GM21619 (cell line): ENCODE measurements around the gene NDUFAB1.
"Not testable (repeated sequence)": the region's sequence is repeated elsewhere in the genome, so short reads cannot be mapped to it uniquely, and the experiment has no call there.

Source experiments
- ATAC-seq: cut with Tn5 transposase; IDR thresholded peaks from one replicate; pipeline ENCODE4 v1.9.1; 2021; ENCODE audit not compliant: unreplicated experiment

NDUFAB1 gene

DNA sequence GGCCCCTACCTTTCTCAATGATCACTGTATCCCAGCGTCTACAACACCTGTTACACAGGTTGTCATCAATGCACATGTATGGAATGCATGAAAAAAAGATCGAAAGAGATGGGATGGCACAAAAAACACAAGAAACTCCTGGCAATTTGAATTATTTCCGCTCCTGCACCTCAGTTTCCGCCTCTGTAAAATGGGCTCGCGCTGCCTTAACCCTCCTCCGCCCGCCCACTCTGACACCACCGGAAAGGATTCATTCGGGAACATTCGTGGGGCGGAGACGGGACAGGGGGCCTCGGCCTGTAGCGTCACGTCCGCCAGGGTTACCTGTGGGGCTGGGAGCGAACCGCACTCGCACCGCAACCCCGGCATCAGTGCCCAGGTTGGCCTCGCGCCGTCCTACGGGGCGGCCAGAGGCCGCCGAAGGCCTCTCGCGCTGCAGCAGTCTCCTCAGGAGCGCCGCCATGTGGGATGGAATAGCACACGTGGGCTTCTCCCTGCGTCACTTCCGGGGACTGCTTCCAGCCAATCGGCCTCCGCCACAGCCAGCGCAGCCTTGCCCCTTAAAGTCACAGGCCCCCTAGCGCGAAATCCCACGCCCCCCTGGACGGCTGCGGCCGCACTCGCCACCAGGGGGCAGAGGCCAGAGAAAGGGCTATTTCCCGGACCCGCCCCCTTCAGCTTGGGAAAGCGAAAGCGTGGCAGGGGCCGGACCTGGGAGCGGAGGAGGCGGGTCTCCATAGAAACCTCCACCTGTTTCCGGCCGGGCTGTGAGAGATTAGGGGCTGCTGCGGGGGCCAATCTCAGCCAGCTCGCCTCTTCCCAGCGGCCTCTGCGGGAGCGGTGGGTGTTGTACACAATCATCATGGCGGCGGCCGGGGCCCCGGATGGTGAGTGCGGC, 39.0 kb downstream of the NDUFAB1 start, which contains the start of the genes EARS2 and UBFD1:
Gene EARS2 (minus strand): TSS at position 470 of the 898 bp plus-strand sequence. CDS start 7 bp downstream, at position 463.
Gene UBFD1 (plus strand): TSS at position 847 of the 898 bp plus-strand sequence. CDS start 16 bp downstream, at position 863.
- ATAC-seq: peak; percentile 88

DNA sequence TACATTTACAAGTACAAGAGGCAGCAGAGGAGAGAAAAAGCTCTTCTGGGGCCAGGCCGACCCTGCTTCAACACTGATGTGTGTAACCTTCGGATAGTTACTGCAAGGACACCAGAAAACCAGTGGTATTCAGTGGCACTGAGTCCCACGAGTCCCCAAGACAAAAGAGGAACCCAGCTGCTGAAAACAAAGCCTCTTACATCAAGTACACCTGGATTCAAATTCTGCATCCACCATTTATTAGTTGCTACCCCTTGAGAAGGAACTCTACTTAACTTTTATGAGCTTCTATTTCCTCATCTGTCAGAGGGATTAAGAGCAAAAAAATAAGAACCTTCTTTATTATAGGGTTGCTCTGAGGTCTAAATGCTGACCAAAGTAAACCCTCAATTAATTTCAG, 41.6 kb downstream of the NDUFAB1 start:
- ATAC-seq: no peak

DNA sequence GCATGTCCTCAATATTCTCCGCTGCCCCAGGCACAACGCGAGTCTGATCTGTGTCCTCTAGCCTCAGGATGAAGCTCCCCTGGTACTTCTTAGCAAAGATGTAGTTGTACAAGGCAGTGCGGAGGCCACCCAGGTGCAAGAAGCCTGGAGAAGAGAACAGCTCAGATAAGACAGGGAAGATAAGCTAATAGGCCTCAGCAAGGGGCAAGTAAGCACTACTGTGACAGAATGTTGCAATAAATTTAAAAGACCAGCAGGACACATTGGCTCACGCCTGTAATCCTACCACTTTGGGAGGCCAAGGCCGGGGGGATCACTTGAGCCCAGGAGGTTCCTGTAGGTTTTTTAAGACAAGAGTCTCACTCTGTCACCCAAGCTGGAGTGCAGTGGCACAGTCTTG, 44.0 kb downstream of the NDUFAB1 start:
- no peak for ATAC-seq

DNA sequence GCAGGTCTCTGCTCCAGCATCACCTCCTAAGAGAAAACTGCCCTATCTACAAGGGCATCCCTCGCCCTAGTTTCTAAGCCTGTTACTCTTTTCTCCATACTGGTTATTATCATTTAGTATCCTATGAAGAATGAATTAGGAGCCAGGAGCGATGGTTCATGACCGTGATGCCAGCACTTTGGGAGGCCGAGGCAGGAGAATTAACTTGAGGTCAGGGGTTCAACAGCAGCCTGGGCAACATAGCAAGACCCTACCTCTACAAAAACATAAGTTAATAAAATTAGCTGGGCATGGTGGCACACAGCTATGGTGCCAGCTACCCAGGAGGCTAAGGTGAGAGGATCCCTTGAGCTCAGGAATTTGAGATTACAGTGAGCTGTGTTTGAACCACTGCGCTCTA, 46.2 kb downstream of the NDUFAB1 start:
- ATAC-seq: no peak

DNA sequence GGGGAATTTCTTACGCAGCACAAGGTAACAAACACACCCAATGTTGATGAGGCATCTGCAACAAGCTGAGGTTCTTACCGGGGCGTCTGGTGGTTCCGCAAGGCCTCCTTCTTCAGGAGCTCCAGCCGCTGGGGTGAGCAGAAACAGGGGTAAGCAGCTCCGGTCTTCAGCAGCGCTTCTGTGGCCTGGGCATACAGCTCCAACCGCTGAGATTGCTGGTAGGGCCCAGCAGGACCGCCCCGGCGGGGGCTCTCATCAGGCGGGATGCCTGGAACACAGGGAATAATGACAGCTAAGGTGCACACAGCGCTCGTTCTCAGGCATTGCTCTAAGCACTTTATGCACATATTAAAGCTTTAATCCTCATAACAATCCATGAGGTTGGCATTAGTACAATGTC, 51.7 kb downstream of the NDUFAB1 start:
- ATAC-seq: no peak

DNA sequence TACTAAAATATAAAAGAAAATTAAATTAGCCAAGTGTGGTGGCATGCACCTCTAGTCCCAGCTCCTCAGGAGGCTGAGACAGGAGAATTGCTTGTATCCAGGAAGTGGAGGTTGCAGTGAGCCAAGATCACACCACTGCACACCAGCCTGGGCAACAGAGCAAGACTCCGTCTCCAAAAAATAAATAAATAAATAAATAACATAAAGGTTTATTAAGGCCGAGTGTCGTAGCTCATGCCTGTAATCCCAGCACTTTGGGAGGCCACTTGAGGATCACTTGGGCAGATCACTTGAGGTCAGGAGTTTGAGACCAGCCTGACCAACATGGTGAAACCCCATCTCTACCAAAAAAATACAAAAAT, 55.3 kb downstream of the NDUFAB1 start:
- ATAC-seq: not testable (repeated sequence)

DNA sequence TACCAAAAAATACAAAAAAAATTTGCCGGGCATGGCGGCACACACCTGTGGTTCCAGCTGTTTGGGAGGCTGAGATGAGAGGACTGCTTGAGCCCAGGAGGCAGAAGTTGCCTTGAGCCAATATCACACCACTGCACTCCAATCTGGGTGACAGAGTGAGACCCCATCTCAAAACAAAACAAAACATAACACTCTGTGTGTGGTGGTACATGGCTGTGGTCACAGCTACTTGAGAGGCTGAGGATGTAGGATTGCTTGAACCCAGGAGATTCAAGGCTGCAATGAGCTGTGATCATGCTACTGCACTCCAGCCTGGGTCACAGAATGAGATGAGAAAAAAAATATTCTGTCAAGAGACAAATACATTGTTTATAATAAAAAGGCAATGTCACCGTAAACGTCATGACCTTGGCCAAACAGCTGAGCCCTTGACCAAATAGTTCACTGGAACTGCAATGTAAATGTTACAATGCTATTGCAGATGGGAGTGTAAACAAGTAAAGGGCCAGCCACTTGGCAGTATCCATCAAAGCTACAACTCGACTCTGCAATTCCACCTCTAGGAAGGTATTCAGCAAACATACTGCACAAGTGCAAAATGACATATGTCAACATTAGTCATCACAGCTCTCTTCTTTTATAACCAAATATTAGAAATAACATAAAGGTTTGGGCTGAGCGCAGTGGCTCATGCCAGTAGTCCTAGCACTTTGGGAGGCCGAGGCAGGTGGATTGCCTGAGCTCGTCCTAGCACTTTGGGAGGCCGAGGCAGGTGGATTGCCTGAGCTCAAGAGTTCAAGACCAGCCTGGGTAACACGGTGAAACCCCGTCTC, 55.9 kb downstream of the NDUFAB1 start:
- ATAC-seq: no peak

DNA sequence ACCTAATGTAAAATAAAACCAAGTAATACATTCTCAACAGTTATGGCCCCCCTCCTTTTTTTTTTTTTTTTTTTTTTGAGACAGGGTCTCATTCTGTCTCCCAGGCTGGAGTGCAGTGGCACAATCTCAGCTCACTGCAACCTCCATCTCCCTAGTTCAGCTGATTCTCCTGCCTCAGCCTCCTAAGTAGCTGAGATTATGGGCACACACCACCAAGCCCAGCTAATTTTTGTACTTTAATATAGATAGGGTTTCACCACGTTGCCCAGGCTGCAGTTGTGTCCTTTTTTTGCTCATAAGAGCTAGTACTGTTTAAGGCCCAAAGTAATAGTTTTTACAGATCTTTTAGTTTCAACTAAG, 57.2 kb downstream of the NDUFAB1 start:
- ATAC-seq: no peak

DNA sequence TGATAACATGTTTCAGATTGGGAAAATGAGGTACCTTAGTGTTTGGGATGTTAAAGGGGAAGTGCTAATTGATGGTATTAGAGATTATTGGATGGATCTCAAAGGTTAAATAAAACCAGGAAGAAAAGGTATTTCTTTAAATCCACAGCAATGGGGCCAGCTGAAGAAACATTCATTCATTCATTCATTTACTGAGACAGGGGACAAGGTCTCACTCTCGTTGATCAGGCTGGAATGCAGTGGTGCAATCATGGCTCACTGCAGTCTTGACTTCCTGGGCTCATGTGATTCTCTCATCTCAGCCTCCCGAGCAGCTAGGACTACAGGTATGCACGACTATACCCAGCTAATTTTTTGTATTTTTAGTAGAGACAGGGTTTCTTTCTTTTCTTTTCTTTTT, 58.7 kb downstream of the NDUFAB1 start:
- ATAC-seq: no peak

DNA sequence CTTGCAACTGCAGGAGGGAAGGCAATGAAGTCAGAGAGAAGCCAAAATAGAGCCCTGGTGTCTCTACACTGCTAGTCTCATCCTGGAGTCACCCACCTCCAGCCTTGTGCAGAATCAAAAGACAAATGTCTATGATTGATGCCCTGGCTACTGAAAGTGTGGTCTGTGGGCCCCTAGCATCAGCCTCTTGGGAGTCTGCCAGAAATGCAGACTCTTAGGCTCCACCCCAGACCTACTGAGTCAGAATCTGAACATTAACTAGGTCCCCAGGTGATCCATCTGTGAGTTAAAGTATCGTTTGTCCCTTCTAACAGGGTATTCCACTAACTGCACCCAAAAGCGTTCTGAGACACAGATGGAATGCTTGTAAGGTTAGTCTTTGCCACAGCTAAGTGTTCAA, 60.2 kb downstream of the NDUFAB1 start:
- ATAC-seq: no peak

DNA sequence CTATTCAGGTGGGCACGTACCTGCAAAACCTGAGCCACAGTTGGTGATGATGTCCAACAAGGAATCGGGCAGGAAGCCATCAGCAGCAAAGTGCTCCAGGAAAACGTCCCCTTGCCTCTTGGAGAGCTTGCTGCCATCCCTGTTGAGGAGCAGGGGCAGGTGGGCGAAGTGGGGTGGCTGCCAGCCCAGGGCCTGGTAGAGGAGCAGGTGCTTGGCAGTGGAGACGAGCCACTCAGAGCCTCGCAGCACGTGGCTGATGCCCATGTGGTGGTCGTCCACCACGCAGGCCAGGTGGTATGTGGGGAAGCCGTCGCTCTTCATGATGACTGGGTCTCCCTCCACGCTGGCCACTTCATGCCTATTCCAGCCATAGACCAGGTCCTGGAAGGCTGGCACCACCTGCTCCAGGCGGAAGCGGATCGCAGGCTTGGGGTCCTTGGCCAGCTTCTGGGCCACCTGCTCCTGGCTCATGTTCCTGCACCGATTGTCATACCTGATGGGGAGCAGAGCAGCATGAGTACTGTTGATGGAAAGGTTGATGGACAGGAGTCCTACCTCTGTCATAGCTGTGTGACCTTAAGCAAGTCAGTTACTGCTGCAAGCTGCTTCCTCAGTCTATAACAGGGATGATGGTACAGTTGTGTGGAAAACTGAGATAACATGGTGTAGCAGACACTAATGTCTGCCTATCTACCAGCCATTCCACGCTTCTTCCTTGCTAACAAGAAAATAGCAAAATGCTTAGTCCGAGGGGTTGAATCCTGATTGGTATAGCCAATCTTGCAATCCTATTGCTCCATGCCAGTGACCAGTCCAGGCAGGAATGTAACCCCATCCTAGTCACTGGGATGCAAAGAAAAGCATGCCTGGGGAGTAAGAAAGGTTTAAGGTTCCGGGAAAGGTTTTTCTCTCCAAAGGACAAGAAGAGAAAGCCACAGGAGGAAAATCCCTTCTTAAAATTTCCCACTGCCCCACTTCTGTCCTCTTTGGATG, 61.0 kb downstream of the NDUFAB1 start:
- no peak for ATAC-seq

DNA sequence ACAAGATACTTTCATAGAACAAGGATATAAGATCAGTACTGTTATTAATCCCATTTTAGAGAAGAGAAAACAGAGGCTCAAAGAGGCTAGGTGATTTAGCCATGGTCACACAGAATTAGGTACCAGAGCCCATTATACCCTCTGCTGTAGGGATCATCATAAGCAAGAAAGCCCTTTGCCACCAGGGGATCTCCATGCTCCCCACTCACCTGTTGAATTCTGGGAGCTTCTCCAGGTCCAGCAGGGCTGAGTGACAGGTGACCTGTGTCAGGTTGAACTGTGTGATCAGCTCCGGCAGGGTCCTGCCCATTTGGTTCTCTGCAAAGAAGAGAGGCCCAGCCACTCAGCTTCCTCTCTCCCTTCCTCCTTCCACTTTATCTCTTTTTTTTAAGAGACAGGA, 63.7 kb downstream of the NDUFAB1 start:
- no peak for ATAC-seq
